Measurements from ENCODE around the gene ZBP1.

Gene ZBP1

DNA sequence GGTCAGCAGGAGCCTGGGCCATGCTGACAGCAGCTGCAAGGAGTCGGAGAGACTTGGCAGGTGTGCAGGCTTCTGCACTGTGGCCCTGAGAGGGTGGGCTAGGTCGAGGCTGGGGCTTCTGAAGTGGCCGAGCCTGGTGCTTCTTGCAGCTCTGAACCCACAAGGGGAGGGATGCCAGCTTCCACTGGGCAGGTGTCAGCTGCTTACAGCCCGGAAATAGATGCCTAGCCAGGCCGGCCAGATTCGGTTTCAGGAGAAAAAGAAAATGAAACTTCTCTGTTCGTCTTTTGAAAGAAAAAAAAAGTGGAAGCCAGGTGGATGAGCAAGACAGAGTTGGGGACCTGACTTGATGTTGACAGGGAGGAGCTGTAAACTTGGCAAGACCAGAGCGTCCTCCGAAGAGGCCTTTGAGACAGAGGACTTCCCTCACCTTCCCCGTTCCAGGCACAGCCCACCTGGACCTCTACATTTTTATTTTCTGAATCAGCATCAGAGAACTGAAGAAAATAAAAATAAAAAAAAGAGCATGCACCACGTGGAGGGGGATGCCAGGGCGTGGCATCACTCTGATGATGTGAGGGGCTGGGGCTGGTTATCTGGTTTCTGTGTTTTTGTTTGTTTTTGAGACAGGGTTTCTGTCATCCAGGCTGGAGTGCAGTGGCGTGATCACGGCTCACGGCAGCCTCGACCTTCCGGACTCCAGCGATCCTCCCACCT, at the start of gene ZBP1:
Gene ZBP1 (minus strand): TSS at position 153 of the 717 bp plus-strand sequence. CDS start 131 bp downstream, at position 22.
- DNase-seq, result peak; percentile 29

GRCh38 chr20:57669632-57670031, 49.4 kb upstream of the ZBP1 start:
- DNase-seq, result no peak

DNA sequence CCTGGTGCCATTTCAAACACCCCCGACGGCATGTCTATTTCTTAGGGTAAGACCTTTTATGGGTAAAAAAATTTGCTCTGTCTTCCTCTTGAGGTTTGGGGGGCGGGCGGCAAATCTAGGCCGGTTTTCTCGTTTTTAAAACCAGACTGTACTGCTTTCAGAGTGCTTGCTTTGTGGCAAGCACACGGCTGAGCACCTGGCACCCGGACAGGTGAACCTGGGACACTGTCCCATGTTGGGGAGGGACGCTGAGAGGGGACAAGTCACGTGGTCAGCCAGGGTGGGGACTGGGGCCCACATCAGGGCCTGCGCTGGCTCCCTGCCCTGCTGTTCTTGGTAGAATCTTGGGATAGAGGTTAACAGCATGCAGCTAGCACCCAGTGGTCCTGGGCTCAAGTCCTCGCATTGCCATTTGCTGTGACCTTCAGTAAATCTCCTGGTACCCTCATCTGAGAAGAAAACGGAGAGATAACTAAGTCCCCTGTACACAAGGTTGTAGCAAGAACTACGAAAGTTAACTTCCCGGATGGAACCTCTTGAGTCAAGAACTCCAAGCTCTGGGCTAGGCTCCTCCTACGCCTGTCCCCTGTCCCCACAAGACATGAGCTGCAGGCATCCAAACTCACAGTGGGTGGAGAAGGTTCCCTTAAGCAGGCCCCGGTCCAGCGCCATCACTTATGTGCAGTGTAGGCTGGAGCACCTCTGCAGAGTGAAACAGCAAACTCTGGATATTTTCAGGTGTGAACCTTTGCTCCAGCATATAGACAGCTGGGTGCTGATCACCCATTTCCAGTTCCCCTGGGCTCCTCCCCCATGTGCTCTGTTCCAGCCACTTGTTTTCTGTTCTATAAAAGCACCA, 47.9 kb upstream of the ZBP1 start:
- DNase-seq, result no peak

DNA sequence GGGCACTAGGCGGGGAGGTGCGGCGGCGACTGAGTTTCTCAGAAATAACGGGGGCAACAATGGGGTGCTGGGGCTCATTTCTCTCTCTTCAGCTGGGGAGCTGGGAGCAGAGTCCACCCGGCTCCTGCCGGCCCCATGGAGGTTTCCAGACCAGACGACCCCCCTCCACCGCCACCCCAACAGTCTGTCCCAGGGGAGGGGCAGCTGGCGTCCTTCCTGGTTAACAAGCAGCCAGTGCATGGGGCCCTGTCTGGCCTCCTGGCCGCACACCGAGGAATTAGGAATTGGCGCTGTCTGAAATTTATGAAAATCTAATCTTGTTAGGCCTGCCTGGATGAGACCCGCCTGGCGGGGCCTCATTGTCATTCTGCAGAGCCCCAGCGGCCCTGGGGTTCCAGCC, 47.2 kb upstream of the ZBP1 start:
- DNase-seq, result no peak

DNA sequence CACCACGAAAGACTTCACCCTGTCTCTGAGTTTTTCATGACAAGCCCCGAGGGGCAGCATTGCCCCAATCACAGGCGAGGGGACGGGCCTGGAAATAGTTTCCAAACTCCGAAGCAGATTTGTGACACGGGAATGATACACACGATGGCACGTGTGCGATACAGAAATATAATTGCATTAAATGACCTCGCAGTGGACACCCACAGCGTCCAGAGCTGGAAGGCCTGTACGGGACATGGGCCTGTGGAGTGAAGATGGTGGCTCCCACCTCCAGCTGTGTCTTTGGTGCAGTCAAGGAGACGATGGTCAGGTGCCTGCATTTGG, 46.6 kb upstream of the ZBP1 start:
- no peak for DNase-seq

- no peak for DNase-seq
Measured at GRCh38 chr20:57666106-57666833, 46.0 kb upstream of the ZBP1 start.

DNA sequence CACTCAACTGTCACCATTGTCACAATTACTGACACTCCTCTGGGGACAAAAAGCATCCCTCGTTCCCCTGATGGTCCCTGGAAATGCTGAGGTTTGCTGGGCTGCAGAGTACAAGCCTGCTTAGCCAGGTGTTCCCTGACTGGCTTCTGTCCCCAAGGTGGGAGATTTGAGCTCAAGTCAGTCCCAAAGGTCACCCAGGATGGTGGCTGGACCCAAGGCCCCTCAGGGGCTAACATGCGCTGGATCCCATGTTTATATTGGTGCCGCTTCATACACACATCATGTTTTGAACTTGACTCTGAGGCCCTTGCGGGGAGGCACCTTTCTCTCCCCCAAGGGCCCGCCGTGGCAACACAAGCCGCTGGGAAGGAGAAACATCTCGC, 45.4 kb upstream of the ZBP1 start:
- no peak for DNase-seq

DNA sequence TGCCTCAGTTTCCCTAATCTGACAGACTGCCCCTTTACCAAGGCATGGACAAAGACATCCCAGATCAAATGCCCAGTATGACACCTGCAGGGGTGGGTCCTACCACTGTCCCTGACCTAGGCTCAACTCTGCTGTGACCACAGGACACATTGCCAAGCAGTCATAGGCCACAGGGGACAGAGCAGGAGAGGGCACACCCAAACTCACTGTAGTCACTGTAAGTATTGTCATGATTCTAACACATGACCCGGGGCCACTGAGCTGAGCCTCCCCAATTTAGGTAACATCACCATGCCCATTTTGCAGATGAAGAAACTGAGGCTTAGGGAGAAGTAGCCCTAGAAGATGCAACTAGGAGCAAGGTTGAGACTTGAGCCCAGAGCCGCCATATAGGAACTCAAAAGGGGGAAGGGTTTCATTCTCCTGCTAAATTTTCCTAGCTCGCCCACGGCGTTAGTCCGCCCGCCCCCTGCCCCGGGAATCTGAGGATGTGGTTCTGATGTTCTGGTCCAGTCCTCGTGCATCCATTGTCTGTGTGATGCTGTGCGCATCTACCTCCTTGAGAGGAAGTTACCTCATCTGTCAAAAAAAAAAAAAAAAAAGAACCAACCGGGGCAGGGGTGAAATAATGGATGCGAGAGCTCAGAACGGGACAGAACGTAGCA, 44.8 kb upstream of the ZBP1 start:
- DNase-seq, result no peak

- no peak for DNase-seq
Measured at GRCh38 chr20:57664476-57664875, 44.2 kb upstream of the ZBP1 start.

DNA sequence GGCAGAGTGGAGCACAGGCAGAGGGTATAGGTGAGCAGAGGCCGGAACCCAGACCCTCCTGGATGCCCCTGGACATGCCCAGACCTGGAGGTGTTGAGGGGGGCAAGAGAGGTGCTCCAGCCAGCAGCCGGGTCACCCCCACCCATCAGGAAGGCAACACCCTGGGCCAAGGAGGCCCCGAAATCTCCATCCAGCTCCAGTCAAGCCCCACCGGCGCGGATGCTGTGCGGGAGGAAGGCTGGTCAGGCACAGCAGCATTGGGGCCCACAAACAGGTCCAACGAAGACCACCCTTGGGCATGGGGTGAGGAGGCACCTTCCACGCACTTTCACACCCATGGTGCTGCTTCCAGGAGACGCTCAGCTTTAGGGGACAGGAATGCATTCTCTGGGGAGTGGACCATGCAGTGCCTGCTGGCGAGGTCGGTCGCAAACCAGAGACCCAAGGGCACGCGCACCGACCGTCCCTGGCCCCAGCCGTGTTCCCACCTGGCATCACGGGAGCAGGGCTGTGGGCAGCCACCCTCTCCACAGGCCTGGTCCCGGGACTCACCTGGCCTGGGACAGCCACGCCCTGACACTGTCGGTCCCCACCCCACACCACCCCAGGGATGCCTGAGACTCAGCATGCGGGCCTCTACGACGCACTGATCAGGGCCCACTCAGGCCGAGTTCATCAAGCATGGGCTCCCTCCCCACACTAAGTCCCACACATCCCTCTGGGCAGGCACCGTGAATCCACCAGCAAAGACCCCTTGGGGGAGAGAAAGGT, 43.6 kb upstream of the ZBP1 start:
- DNase-seq, result no peak

DNA sequence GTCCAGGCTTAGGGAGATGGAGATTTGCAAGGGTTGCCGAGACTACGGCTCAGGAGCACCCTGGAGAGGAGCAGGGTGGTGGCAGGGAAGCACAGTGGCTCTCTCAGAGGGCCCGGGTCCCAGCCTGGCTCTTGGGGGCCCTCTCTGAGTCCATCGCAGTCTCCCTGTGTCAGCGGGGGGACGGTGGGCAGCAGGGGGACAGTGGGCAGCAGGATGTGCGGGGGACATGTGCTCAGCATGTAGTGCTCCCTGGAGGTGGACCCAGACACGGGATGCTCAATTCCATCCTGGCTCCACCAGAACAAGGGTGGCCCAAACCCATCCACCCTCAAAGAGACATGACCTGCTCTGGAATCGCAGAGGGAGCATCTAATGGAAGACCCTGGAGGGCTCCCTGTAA, 43.0 kb upstream of the ZBP1 start:
- no peak for DNase-seq

GRCh38 chr20:57662456-57663240, 42.4 kb upstream of the ZBP1 start:
- DNase-seq, result no peak

GRCh38 chr20:57661746-57662455, 41.7 kb upstream of the ZBP1 start:
- DNase-seq, result no peak

DNA sequence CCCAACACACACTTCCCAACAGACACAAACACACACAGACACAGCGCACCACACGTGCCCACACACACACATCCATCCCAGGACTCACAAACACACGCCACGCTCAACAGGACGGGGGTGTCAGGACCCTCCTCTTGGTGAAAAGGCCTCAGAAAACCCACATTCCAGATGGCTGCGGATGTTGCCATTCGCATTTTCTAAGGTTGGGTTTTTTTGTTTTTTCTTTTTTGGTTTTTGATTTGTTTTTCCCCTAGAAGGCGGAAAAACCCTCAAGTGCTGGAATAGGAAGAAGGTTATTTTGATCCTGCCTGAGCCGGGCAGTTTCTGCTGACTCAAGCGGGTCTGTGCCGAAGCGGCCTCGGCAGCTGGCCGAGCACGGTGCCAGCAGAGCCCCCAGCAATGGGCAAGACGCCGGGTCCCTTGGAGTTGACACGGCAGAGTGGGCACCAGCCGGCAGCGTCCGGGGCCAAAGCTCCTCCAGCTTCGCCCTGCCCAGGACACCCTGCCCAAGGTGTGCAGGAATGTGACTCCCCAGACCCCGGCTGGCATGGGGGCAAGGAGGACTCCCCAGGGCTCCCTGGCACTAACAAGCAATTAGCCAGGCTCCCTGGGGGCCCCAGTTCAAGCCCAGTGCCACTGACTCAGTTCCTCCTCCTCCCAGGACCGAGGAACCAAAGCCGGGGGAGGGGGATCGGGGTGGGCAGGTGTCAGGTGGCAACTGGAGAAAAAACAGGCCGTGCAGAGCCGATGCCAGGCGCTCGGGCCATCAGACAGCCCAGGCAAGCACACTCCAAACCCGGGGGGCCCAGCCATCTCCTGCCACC, 40.9 kb upstream of the ZBP1 start:
- DNase-seq, result no peak

GRCh38 chr20:57660181-57660921, 40.1 kb upstream of the ZBP1 start:
- no peak for DNase-seq

- DNase-seq, result no peak
Measured at GRCh38 chr20:57659517-57660180, 39.4 kb upstream of the ZBP1 start.

GRCh38 chr20:57658833-57659516, 38.7 kb upstream of the ZBP1 start:
- DNase-seq, result no peak

GRCh38 chr20:57658447-57658832, 38.2 kb upstream of the ZBP1 start:
- no peak for DNase-seq
